NCI-H526 (cell line): Measurements from ENCODE around the gene DNAH8.
"Not testable (repeated sequence)": the region's sequence is repeated elsewhere in the genome, so short reads cannot be mapped to it uniquely, and the experiment has no call there.

Experiments
- DNase-seq, 2 experiments: peaks; one replicate each; lab custom pipeline; 2025; lab: John Stamatoyannopoulos, UW

The DNAH8 gene

GRCh38 chr6:38909015-38909730, 194.1 kb downstream of the DNAH8 start:
- no peak for DNase-seq

GRCh38 chr6:38910207-38910606, 195.1 kb downstream of the DNAH8 start:
- no peak for DNase-seq

- no peak for DNase-seq
These were observed 197.3 kb downstream of the DNAH8 start for GRCh38 chr6:38912378-38912777.

- DNase-seq: no peak
These were observed 200.3 kb downstream of the DNAH8 start for GRCh38 chr6:38915205-38915925.

GRCh38 chr6:38921540-38921939, 206.4 kb downstream of the DNAH8 start:
- not testable (repeated sequence) for DNase-seq

- DNase-seq: peak in 1 of 2 experiments; percentile 59
These were observed 209.8 kb downstream of the DNAH8 start for GRCh38 chr6:38924791-38925509.

GRCh38 chr6:38929560-38929959, 214.4 kb downstream of the DNAH8 start:
- DNase-seq: no peak

GRCh38 chr6:38933426-38933825, 218.3 kb downstream of the DNAH8 start:
- peak; percentile 52 to 64 for DNase-seq

- DNase-seq: no peak
These were observed 219.9 kb downstream of the DNAH8 start for GRCh38 chr6:38935051-38935450.

- DNase-seq: no peak
These were observed 222.9 kb downstream of the DNAH8 start for GRCh38 chr6:38937839-38938613.

GRCh38 chr6:38938741-38939140, 223.6 kb downstream of the DNAH8 start:
- no peak for DNase-seq

GRCh38 chr6:38942442-38942841, 227.3 kb downstream of the DNAH8 start:
- DNase-seq: no peak

- DNase-seq: no peak
These were observed 227.9 kb downstream of the DNAH8 start for GRCh38 chr6:38942965-38943364.

- DNase-seq: peak in 1 of 2 experiments; percentile 14
These were observed 228.9 kb downstream of the DNAH8 start for GRCh38 chr6:38943964-38944363.

- DNase-seq: no peak
These were observed 229.7 kb downstream of the DNAH8 start for GRCh38 chr6:38944655-38945279.

- no peak for DNase-seq
These were observed 240.8 kb downstream of the DNAH8 start for GRCh38 chr6:38955861-38956260.

GRCh38 chr6:38957426-38957825, 242.3 kb downstream of the DNAH8 start:
- no peak for DNase-seq

GRCh38 chr6:38959138-38959537, 244.0 kb downstream of the DNAH8 start:
- no peak for DNase-seq

GRCh38 chr6:38968702-38969149, 253.6 kb downstream of the DNAH8 start:
- no peak for DNase-seq

- DNase-seq: peak; percentile 14 to 80
These were observed 258.3 kb downstream of the DNAH8 start for GRCh38 chr6:38973178-38974057.
